Activated naive CD4-positive, alpha-beta T cell treated with anti-CD3 and anti-CD28 coated beads, Interleukin-2, amount 50 U/mL, for 72 hours (primary cell): ENCODE data around the gene NHSL2. TPM values are rescaled to one million over a fixed set of nuclear protein-coding genes. Genes with fewer than 3 reads are reported as not detected.

Experiments
- ATAC-seq, 2 donors: fragments of 150-1000 bp; cut with Tn5 transposase; 2 replicates each; pipeline ENCODE4 v1.10.0; 2021; ENCODE audit warnings: mild to moderate bottlenecking in 2 of 2, moderate library complexity in 2 of 2
- DNase-seq, 2 donors: peaks; one replicate each; pipeline ENCODE4 v3.0.0; 2021 to 2022; ENCODE audit warnings: low spot score in 2 of 2
- H3K27ac Mint-ChIP-seq, 2 donors: one replicate each; pipeline ENCODE4 v1.8.0; 2022; ENCODE audit warnings: mild to moderate bottlenecking in 2 of 2, mixed read lengths in 2 of 2
- H3K36me3 Mint-ChIP-seq, 2 donors: one replicate each; pipeline ENCODE4 v1.8.0; 2022; ENCODE audit warnings: mixed read lengths in 2 of 2
- H3K9me3 Mint-ChIP-seq, 2 donors: one replicate each; pipeline ENCODE4 v1.8.0; 2022; ENCODE audit warnings: mixed read lengths in 2 of 2
- total RNA-seq, 2 donors: library from RNA; stranded (reverse); gene quantifications; one replicate each; pipeline ENCODE4 v1.2.3, GENCODE V29; 2022

NHSL2 gene
- total RNA-seq, 2 donors from 2014 or later = 0.05 to 0.19 TPM

DNA sequence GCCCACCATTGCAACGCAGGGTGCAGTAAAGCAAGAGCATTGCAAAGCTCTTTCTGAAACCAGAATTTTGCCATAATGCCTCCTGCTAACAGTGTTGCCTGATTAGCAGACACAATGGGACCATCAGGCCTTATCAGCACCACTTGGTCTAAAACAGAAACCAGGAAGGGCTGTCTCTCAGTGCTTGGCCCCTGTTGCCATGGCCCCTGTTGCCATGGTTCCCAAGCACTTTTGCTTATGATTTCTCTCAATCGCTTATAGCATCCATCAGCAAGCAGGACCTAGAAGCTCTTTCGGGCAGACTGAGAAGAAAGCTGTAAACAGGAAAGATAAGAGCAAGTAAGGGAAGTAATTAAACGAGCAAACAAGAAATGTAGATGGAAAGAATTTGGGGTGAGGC, 184.2 kb downstream of the NHSL2 start:
- ATAC-seq = peak in 1 of 2 donors; percentile 58
- H3K36me3 Mint-ChIP-seq = no peaks in the 10 kb centered on the region
- H3K27ac Mint-ChIP-seq = no peak overlapping the region
- H3K9me3 Mint-ChIP-seq = no peaks in the 10 kb centered on the region
- DNase-seq = no peak

DNA sequence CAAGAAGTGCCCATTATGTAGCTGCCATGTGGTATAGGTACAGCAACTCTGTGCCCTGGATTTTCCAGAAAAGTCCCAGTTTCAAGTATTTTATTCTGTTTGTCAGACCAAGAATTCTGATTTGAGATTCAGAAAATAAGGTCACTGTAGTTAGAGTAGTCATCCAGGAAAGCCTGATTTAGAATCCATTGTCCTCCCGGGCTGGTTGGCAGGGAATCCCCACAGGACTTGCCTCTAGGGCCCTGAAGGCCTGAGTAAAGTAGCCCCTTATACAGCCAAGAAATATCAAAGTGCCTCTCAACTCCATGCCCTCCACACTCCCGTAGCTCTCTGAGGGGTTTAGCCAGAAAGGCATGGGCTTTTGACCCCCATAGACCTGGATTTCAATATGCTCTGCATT, 184.7 kb downstream of the NHSL2 start:
- ATAC-seq = no peak
- no peaks in the 10 kb centered on the region for H3K36me3 Mint-ChIP-seq
- H3K27ac Mint-ChIP-seq = no peak overlapping the region
- H3K9me3 Mint-ChIP-seq = no peaks in the 10 kb centered on the region
- no peak for DNase-seq

DNA sequence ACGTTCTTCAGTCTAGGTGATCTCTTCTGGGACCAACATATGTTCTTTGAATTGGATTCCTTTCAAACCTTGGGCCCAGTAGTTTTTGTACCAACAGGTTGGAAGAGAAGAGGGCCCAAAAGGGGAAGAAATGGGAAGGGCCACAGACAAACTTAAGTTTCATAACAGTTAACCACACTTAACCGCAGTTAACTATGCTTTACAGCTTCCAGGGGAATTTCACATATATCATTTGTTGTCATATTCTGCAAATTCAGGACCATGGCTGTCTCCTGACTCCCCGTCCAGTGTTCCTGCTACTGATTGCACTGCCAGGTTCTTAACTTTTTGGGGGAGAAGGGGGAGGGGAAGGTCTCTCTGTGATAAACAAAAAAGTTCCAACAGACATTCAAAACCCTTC, 186.5 kb downstream of the NHSL2 start:
- ATAC-seq = no peak
- no peak for DNase-seq
- Mint-ChIP-seq H3K27ac (no peak overlapping the region), H3K9me3 (no peaks in the 10 kb centered on the region), H3K36me3 (no peaks in the 10 kb centered on the region)

DNA sequence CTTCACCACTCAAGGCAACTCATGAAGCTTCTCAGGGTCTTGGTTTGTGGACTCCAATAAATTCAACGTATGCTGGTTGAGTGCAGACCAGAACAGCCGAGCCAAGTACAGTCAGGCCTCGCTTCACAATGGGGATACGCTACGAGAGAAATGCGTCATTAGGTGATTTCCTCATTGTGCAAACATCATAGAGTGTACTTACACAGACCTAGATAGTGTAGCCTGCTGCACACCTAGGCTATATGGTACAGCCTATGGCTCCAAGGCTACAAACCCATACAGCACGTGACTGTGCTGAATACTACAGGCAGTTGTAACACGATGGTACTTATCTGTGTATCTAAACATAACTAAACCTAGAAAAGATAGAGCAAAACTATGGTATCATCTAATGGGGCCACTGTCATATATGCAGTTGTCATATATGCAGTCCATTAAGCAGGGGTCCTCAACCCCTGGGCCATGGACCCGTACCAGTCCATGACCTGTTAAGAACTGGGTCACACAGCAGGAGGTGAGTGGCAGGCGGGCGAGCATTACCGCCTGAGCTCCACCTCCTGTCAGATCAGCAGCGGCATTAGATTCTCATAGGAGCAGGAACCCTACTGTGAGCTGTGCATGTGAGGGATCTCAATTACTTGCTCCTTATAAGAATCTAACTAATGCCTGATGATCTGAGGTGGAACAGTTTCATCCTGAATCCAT, 189.6 kb downstream of the NHSL2 start:
- no peak overlapping the region for H3K27ac Mint-ChIP-seq
- no peak for ATAC-seq
- no peaks in the 10 kb centered on the region for H3K9me3 Mint-ChIP-seq
- no peak for DNase-seq
- H3K36me3 Mint-ChIP-seq = no peaks in the 10 kb centered on the region

GRCh38 chrX:72100824-72101351, 190.2 kb downstream of the NHSL2 start:
- Mint-ChIP-seq H3K27ac (peak overlapping the region in 1 of 2 donors; percentile 44), H3K36me3 (no peaks in the 10 kb centered on the region), H3K9me3 (no peaks in the 10 kb centered on the region)
- peak; percentile 38 to 56 for DNase-seq
- ATAC-seq = peak; percentile 90 to 92

DNA sequence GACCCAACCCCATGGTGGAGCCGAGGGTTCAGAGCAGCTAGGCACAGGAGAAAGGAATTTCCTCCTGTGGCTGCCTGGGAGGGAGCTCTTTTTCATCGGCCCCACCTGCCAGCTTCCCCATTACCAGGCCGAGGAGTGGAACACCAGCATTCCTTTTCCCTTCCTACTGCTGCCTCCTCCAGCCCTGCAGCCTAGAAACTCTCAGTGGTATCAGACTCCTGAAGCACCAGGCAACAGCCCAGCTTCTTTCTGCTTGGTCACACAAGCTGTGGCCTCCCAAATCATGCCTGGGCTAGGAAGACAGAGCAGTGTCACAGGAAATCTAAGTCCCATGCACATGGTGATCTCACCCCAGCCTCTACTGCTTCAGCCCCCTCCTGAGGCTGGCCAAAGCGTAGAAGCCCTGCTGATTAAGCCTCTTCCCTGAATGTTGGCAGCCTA, 191.0 kb downstream of the NHSL2 start:
- DNase-seq = no peak
- Mint-ChIP-seq H3K27ac (no peak overlapping the region), H3K36me3 (no peaks in the 10 kb centered on the region), H3K9me3 (no peaks in the 10 kb centered on the region)
- no peak for ATAC-seq

DNA sequence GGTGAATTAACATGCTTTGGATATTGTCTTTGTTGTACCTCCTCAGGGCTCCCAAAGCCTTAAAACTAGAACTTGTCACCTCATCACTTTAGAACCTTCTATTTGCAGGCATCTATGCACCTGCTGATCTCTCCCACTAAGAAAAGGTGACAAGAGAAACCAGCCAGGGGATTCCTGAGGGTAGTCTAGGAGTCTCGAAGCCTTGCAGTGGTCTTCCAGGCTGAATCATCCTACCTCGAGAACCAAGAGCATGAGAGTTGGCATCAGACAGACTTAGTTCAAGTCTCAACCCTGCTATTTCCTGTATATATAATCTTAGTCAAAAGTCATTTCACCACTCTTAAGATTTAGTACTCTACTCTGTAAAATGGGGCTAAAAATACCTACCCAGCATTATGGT, 191.5 kb downstream of the NHSL2 start:
- H3K36me3 Mint-ChIP-seq = no peaks in the 10 kb centered on the region
- no peak for DNase-seq

DNA sequence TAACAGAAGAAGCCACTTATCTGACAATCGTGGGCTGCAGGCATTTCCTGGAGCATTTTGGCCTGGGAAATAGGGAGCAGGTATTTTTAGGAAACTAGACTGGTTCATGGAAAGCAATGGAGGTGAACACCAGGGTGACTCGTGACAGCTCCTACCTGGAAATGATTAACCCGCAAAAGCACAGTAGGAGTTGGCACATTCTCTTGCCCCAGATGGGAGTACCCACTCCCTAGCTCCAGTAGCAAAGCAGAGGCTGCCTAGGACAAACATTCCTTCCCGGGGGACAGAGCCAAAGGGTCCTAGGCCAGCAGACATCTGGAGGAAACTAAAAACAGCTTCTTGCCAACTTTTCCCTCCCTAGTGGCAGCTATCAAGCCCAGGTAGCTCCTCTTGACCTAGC, 192.1 kb downstream of the NHSL2 start:
- no peaks in the 10 kb centered on the region for H3K36me3 Mint-ChIP-seq
- no peak for DNase-seq
- no peak for ATAC-seq
- H3K9me3 Mint-ChIP-seq = no peaks in the 10 kb centered on the region
- no peak overlapping the region for H3K27ac Mint-ChIP-seq

More for the DNA sequence above, 191.5 kb downstream of the NHSL2 start:
- H3K9me3 Mint-ChIP-seq = no peaks in the 10 kb centered on the region
- no peak overlapping the region for H3K27ac Mint-ChIP-seq
- no peak for ATAC-seq

DNA sequence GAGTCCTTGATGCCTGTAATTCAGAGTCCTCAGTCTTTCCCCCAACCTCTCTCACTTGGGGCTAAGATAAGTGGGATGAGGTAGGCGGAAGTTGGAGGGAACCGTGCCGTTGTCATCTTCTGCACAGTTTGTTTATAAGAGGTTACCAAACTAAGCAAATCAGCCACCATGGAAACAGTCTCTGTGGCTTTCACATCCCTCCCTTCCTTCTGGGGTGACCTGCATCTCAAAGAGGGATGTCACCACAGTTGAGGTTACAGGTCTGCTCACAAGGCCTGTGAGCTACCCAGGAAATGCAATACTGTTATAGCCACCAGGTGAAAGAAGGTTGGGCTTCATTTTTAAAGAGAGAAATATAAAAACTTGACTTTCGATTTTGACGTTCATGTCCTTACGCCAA, 194.8 kb downstream of the NHSL2 start:
- no peaks in the 10 kb centered on the region for H3K36me3 Mint-ChIP-seq
- no peaks in the 10 kb centered on the region for H3K9me3 Mint-ChIP-seq
- ATAC-seq (peak; percentile 27 to 77), DNase-seq (peak in 1 of 2 donors; percentile 11)
- no peak overlapping the region for H3K27ac Mint-ChIP-seq

- no peak for DNase-seq
- H3K36me3 Mint-ChIP-seq = no peaks in the 10 kb centered on the region
- ATAC-seq = peak; percentile 26 to 30
- no peaks in the 10 kb centered on the region for H3K9me3 Mint-ChIP-seq
- H3K27ac Mint-ChIP-seq = no peak overlapping the region
These were observed 196.7 kb downstream of the NHSL2 start for GRCh38 chrX:72107320-72107719.

- Mint-ChIP-seq H3K9me3 (no peaks in the 10 kb centered on the region), H3K27ac (no peak overlapping the region), H3K36me3 (no peaks in the 10 kb centered on the region)
- no peak for DNase-seq
- no peak for ATAC-seq
These were observed 197.4 kb downstream of the NHSL2 start for GRCh38 chrX:72107841-72108595.

- Mint-ChIP-seq H3K36me3 (no peaks in the 10 kb centered on the region), H3K9me3 (no peaks in the 10 kb centered on the region), H3K27ac (no peak overlapping the region)
- DNase-seq (no peak), ATAC-seq (no peak)
These were observed 198.0 kb downstream of the NHSL2 start for GRCh38 chrX:72108666-72109065.

DNA sequence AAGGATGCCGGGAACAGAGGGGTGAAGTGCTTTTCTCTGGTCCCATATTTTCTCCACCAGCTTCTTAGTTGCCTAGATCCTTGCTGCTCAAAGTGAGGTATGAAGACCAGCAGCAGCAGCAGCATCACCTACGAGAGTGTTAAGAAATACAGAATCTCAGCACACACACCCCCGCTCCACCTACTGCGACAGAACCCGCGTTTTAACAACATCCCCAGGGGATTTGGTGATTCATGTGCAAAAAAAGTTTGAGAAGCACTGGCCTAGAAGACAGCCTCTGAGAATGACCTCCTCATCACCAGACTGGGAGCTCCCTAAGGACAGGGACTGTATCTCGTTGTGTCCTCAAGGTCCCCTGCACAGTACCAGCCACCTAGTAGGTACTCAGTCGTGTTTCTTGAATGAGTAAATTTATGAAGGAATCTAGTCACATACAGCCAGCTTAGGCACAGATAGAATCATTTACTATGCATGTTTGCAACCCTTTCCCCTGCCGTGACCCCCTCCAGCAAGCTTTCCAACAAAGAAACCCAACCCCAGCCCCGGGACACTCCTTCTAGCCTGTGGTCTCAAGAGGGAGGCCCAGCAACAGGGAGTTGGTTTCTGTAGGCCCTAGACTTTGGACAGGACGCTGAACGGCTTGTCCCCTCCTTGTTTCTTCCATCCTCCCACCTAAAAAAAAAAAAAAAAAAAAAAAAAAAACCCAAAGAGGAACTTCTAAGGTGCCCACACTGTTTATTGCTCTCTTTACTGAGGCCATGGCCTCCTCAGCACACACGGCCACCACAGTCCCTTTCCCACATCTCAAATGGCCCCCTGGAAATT, 199.6 kb downstream of the NHSL2 start:
- no peak for DNase-seq
- Mint-ChIP-seq H3K27ac (no peak overlapping the region), H3K9me3 (no peaks in the 10 kb centered on the region), H3K36me3 (no peaks in the 10 kb centered on the region)
- no peak for ATAC-seq

DNA sequence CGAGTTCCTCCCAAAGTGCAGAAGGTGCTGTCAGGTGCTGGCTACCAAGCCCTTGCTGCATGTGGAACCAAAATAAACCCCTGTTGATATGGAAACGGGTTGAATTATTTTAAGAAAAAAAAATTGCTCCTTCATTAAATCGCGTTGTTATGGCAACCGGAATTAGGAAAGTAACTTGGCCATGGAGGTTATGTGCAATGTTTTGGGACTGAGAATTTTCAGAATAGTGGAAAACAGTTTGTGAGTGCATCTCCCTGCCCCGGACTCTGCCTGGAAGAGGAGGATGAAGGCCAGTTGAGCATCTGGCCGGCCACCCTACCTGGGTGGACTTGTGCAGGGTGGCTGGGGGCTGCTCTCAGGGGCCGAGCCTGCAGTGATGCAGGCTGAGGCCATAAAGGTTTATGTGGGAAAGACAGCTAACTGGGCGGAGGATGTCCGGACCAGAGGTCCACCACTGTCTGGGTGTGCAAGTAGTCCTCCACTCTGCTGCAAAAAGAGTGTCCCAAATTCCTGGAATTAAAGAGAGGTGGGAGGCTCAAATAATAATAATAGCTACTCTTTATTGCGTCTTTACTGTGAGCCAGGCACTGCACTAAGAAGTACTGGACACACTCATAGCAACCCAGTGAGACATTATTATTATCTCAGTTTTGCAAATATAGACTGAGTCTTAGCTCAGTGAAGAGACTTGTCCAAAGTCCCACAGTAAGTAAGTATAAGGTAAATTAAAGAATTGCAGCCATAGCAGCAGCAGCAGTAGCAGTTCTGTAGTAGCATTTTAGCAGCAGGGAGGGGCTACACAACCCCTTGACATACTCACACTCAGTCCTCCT, 200.4 kb downstream of the NHSL2 start:
- ATAC-seq (no peak), DNase-seq (no peak)
- no peaks in the 10 kb centered on the region for H3K9me3 Mint-ChIP-seq
- H3K36me3 Mint-ChIP-seq = no peaks in the 10 kb centered on the region
- H3K27ac Mint-ChIP-seq = no peak overlapping the region

DNA sequence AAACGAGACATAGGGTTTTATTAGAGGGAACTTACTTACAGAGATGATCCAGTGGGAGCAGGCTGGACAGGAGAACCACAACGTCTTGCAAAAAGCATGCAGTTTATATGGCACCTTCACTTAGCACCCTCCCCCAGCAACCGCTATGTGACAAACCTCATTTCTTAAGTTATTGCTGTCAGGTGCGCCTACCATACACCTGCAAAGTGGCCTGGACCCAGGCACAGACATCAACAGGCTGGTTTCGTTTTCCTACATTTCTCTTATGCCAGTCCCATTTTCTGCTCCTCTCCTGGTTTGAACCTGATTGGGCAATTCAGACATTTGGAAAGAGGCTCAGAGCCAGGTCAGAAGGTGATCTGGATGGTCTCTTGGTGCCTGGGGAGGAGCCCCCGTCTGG, 202.8 kb downstream of the NHSL2 start:
- no peaks in the 10 kb centered on the region for H3K36me3 Mint-ChIP-seq
- DNase-seq (no peak), ATAC-seq (no peak)
- H3K27ac Mint-ChIP-seq = no peak overlapping the region
- H3K9me3 Mint-ChIP-seq = no peaks in the 10 kb centered on the region

- no peaks in the 10 kb centered on the region for H3K36me3 Mint-ChIP-seq
- ATAC-seq = no peak
- no peak for DNase-seq
- H3K9me3 Mint-ChIP-seq = no peaks in the 10 kb centered on the region
- no peak overlapping the region for H3K27ac Mint-ChIP-seq
These were observed 203.7 kb downstream of the NHSL2 start for GRCh38 chrX:72114306-72114705.
